Astrocyte (in vitro differentiated cells and primary cell): ENCODE data around the gene HIRA. TPM values are rescaled to one million over a fixed set of nuclear protein-coding genes. Genes with fewer than 3 reads are reported as not detected.

Experiments used
- DNase-seq: peaks from one replicate; pipeline ENCODE4 v3.0.0-alpha.2; 2010; ENCODE audit warnings: low read depth
- FAIRE-seq: peaks from 2 replicates; lab custom pipeline; 2011; peaks lifted over from hg19 to GRCh38; lab: Jason Lieb, UNC
- H2AFZ ChIP-seq: 2 replicates; pipeline ENCODE4 v1.6.0; 2012; ENCODE audit warnings: low read depth, low read length, inconsistent platforms
- H3K27ac ChIP-seq: 2 replicates; pipeline ENCODE4 v1.5.1; 2011; ENCODE audit warnings: low read depth, low read length, inconsistent platforms
- H3K27me3 ChIP-seq: 2 replicates; pipeline ENCODE4 v1.6.0; 2011; ENCODE audit warnings: low read length, inconsistent platforms; ENCODE audit not compliant: insufficient read depth
- H3K36me3 ChIP-seq: 2 replicates; pipeline ENCODE4 v1.5.1; 2011; ENCODE audit warnings: low read length, inconsistent platforms; ENCODE audit not compliant: insufficient read depth
- H3K4me1 ChIP-seq: 2 replicates; pipeline ENCODE4 v1.5.1; 2011; ENCODE audit warnings: low read length, inconsistent platforms; ENCODE audit not compliant: insufficient read depth
- H3K4me2 ChIP-seq: 2 replicates; pipeline ENCODE4 v1.6.0; 2012; ENCODE audit warnings: low read length, inconsistent platforms
- H3K4me3 ChIP-seq: 2 replicates; pipeline ENCODE4 v1.5.1; 2011; ENCODE audit warnings: low read depth, mild to moderate bottlenecking, low read length, inconsistent platforms; ENCODE audit not compliant: insufficient read depth
- H3K79me2 ChIP-seq: 2 replicates; pipeline ENCODE4 v1.6.0; 2012; ENCODE audit warnings: mild to moderate bottlenecking, low read length, inconsistent platforms; ENCODE audit not compliant: insufficient read depth
- H3K9ac ChIP-seq: 2 replicates; pipeline ENCODE4 v1.6.0; 2012; ENCODE audit warnings: mild to moderate bottlenecking, low read length, inconsistent platforms
- H3K9me3 ChIP-seq: 2 replicates; pipeline ENCODE4 v1.5.1; 2012; ENCODE audit warnings: low read depth, mild to moderate bottlenecking, low read length, inconsistent platforms; ENCODE audit not compliant: insufficient read depth
- H4K20me1 ChIP-seq: 2 replicates; pipeline ENCODE4 v1.6.0; 2012; ENCODE audit warnings: low read length, inconsistent platforms; ENCODE audit not compliant: insufficient read depth
- H3K27ac Mint-ChIP-seq: one replicate; pipeline ENCODE4 v1.8.0; 2021; ENCODE audit warnings: mild to moderate bottlenecking, mixed read lengths; ENCODE audit not compliant: unreplicated experiment
- H3K27me3 Mint-ChIP-seq: one replicate; pipeline ENCODE4 v1.8.0; 2021; ENCODE audit warnings: low read depth, mixed read lengths; ENCODE audit not compliant: unreplicated experiment
- H3K36me3 Mint-ChIP-seq: one replicate; pipeline ENCODE4 v1.8.0; 2021; ENCODE audit warnings: low read depth, mixed read lengths; ENCODE audit not compliant: unreplicated experiment
- H3K4me1 Mint-ChIP-seq: one replicate; pipeline ENCODE4 v1.8.0; 2021; ENCODE audit warnings: low read depth, mixed read lengths; ENCODE audit not compliant: unreplicated experiment
- H3K4me3 Mint-ChIP-seq: one replicate; pipeline ENCODE4 v1.8.0; 2021; ENCODE audit warnings: mild to moderate bottlenecking, moderate library complexity, mixed read lengths; ENCODE audit not compliant: unreplicated experiment
- H3K9me3 Mint-ChIP-seq: one replicate; pipeline ENCODE4 v1.8.0; 2021; ENCODE audit warnings: mild to moderate bottlenecking, mixed read lengths; ENCODE audit not compliant: unreplicated experiment
- EZH2 ChIP-seq: IDR thresholded peaks from 2 replicates; pipeline ENCODE4 v1.6.1; 2012; ENCODE audit warnings: mild to moderate bottlenecking, low read length, inconsistent platforms; ENCODE audit not compliant: insufficient read depth
- total RNA-seq: library from RNA; stranded (reverse); gene quantifications from 2 replicates; pipeline ENCODE4 v1.2.1, GENCODE V29; 2021
- TF ChIP-seq, protein P1 (sequence below): IDR thresholded peaks from 2 replicates; pipeline ENCODE4 v1.5.1; 2011; ENCODE audit warnings: low read depth, mild to moderate bottlenecking, inconsistent platforms, low read length, moderate library complexity; ENCODE audit not compliant: insufficient read depth

HIRA gene
- total RNA-seq, 1 donor from 2014 or later = 31.1 TPM

DNA sequence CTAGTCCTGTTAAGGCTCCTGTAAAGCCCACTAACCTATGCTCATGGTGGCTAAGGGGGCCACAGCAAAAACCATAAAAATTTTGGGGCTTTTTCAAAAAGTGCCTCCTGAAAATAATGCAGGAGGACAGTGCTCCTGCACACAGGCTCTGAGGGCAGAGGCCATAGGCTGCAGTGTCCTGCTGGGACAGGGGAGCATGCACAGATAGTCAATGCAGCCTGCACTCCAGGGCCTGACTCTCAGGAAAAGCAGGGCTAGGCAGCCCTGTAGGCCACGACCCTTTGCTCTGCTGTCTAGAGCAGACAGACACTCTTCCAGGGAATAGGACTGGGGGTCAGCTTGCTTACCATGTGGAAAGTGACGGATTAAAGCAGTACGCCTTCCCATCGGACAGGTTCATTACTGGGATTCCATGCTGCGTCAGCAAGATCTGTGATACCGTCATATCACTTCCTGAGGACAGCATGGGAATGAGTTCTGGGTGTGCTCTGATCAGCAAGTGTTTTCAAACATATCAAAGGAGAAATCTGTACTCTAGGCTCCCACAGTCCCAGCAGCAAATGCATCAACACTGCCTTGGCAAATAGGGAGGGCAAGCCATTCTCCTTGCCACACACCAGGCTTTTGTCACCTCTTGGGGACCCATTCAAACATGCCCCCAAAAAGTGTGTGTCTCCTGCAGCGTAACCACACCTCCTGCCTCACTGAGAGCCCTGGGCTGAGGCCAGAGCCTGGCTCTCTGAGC, 75.9 kb downstream of the HIRA start:
- H3K36me3 ChIP-seq = peaks cover 48% of the 10 kb centered on the region

DNA sequence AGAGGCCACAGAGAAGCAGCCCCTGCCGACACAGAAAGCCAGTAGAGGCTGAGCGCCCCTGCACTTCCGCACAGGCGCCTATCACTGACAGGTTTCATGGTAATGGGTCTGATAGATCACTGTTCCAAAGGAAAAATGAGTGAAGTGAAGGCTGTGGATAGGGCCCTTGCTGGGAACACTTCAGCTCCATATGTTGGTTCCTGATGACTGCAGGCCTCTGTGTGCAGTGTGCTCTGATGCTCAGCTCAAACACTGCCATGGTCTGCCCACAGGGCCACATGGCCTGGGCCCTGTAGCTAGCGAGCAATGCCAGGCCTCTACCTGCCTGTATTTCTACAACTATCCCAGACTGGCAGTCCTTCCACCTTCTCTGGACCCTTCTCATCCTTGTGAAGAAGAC, 77.3 kb downstream of the HIRA start:
- no peaks in the 10 kb centered on the region for H3K4me1 ChIP-seq
- peaks cover 47% of the 10 kb centered on the region for H3K36me3 ChIP-seq
- H3K9me3 ChIP-seq = no peaks in the 10 kb centered on the region
- DNase-seq = no peak
- no peak overlapping the region for H3K4me3 ChIP-seq
- H3K27me3 Mint-ChIP-seq = no peaks in the 10 kb centered on the region
- H3K27ac Mint-ChIP-seq = no peak overlapping the region
- H4K20me1 ChIP-seq = peaks cover 3% of the 10 kb centered on the region
- H3K4me3 Mint-ChIP-seq = no peak overlapping the region
- H3K27me3 ChIP-seq = no peaks in the 10 kb centered on the region
- peaks cover 34% of the 10 kb centered on the region for H3K36me3 Mint-ChIP-seq
- no peak overlapping the region for H2AFZ ChIP-seq
- no peaks in the 10 kb centered on the region for H3K4me1 Mint-ChIP-seq
- H3K9ac ChIP-seq = no peak overlapping the region
- no peak overlapping the region for H3K4me2 ChIP-seq
- H3K27ac ChIP-seq = no peak overlapping the region
- FAIRE-seq = no peak
- no peaks in the 10 kb centered on the region for H3K9me3 Mint-ChIP-seq
- H3K79me2 ChIP-seq = no peaks in the 10 kb centered on the region
- TF ChIP-seq, protein P1, sequence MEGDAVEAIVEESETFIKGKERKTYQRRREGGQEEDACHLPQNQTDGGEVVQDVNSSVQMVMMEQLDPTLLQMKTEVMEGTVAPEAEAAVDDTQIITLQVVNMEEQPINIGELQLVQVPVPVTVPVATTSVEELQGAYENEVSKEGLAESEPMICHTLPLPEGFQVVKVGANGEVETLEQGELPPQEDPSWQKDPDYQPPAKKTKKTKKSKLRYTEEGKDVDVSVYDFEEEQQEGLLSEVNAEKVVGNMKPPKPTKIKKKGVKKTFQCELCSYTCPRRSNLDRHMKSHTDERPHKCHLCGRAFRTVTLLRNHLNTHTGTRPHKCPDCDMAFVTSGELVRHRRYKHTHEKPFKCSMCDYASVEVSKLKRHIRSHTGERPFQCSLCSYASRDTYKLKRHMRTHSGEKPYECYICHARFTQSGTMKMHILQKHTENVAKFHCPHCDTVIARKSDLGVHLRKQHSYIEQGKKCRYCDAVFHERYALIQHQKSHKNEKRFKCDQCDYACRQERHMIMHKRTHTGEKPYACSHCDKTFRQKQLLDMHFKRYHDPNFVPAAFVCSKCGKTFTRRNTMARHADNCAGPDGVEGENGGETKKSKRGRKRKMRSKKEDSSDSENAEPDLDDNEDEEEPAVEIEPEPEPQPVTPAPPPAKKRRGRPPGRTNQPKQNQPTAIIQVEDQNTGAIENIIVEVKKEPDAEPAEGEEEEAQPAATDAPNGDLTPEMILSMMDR = no peak
- TF ChIP-seq EZH2 = no peak

More for the DNA sequence above, 75.9 kb downstream of the HIRA start:
- Histone ChIP-seq H3K27ac (no peak overlapping the region), H3K79me2 (no peaks in the 10 kb centered on the region), H3K4me1 (no peaks in the 10 kb centered on the region), H3K4me2 (no peak overlapping the region), H4K20me1 (peaks cover 3% of the 10 kb centered on the region), H3K27me3 (no peaks in the 10 kb centered on the region), H3K4me3 (no peak overlapping the region), H2AFZ (no peak overlapping the region), H3K9me3 (no peaks in the 10 kb centered on the region), H3K9ac (no peak overlapping the region)
- FAIRE-seq = no peak
- no peaks in the 10 kb centered on the region for H3K9me3 Mint-ChIP-seq
- H3K27ac Mint-ChIP-seq = no peak overlapping the region
- DNase-seq = no peak
- H3K36me3 Mint-ChIP-seq = peaks cover 34% of the 10 kb centered on the region
- TF ChIP-seq EZH2 = no peak
- TF ChIP-seq, protein P1 = no peak
- H3K27me3 Mint-ChIP-seq = no peaks in the 10 kb centered on the region
- H3K4me3 Mint-ChIP-seq = no peak overlapping the region
- H3K4me1 Mint-ChIP-seq = no peaks in the 10 kb centered on the region
